ENCODE results near the gene DIAPH3. TPM values are rescaled to one million over a fixed set of nuclear protein-coding genes. Genes with fewer than 3 reads are reported as not detected.
A peak's percentile ranks its signal among the peaks of the same experiment; 100 is the strongest.
"Not testable (repeated sequence)": the region's sequence is repeated elsewhere in the genome, so short reads cannot be mapped to it uniquely, and the experiment has no call there.

The DIAPH3 gene
- polyA plus RNA-seq (2013, experiment 1 of 4): 22.2 TPM
- 20.3 TPM for polyA plus RNA-seq (2013, experiment 2 of 4)
- polyA plus RNA-seq (2013, experiment 3 of 4): 19.3 TPM
- polyA plus RNA-seq (2013, experiment 4 of 4): 18.7 TPM

GRCh38 chr13:60163478-60164233, at the start of gene DIAPH3:
DIAPH3 (minus strand) TSS chr13:60163928; CDS start chr13:60163766, 162 bp downstream.
- 0% methylated on average over 54 of the region's 54 CpGs for WGBS, 2 experiments
- peak within 1 kb of the TSS; percentile 75 for H3K27ac ChIP-seq (ENCODE audit: insufficient read depth, low read depth, low read length, poor library complexity, severe bottlenecking)
- H3K9me3 ChIP-seq (ENCODE audit: control insufficient read depth, low read length): no peaks in the 10 kb centered on the region
- H3K36me3 ChIP-seq (ENCODE audit: control insufficient read depth, insufficient read depth, low read length): no peaks in the 10 kb centered on the region
- H3K27me3 ChIP-seq (ENCODE audit: control insufficient read depth, insufficient read depth, low read length, poor library complexity, severe bottlenecking): no peaks in the 10 kb centered on the region
- peak within 1 kb of the TSS; percentile 83 for H3K4me3 ChIP-seq (ENCODE audit: insufficient read depth, low read depth, low read length)
- H3K4me1 ChIP-seq (ENCODE audit: control insufficient read depth, insufficient read depth, low read length): peaks cover 11% of the 10 kb centered on the region

- Histone ChIP-seq H3K36me3 (ENCODE audit: control insufficient read depth, insufficient read depth, low read length) (no peaks in the 10 kb centered on the region), H3K4me1 (ENCODE audit: control insufficient read depth, insufficient read depth, low read length) (no peaks in the 10 kb centered on the region), H3K27ac (ENCODE audit: insufficient read depth, low read depth, low read length, poor library complexity, severe bottlenecking) (no peak overlapping the region), H3K27me3 (ENCODE audit: control insufficient read depth, insufficient read depth, low read length, poor library complexity, severe bottlenecking) (no peaks in the 10 kb centered on the region), H3K4me3 (ENCODE audit: insufficient read depth, low read depth, low read length) (no peak overlapping the region), H3K9me3 (ENCODE audit: control insufficient read depth, low read length) (no peaks in the 10 kb centered on the region)
- no CpG with 5 or more reads among the region's 1 CpG for WGBS, 2 experiments
Observed at GRCh38 chr13:60213236-60213744, 49.6 kb upstream of the DIAPH3 start.

GRCh38 chr13:60211548-60211947, 47.8 kb upstream of the DIAPH3 start:
- Histone ChIP-seq H3K4me3 (ENCODE audit: insufficient read depth, low read depth, low read length) (no peak overlapping the region), H3K4me1 (ENCODE audit: control insufficient read depth, insufficient read depth, low read length) (no peaks in the 10 kb centered on the region), H3K27me3 (ENCODE audit: control insufficient read depth, insufficient read depth, low read length, poor library complexity, severe bottlenecking) (no peaks in the 10 kb centered on the region), H3K9me3 (ENCODE audit: control insufficient read depth, low read length) (no peaks in the 10 kb centered on the region), H3K36me3 (ENCODE audit: control insufficient read depth, insufficient read depth, low read length) (no peaks in the 10 kb centered on the region), H3K27ac (ENCODE audit: insufficient read depth, low read depth, low read length, poor library complexity, severe bottlenecking) (no peak overlapping the region)
- WGBS, 2 experiments: 86 to 87% methylated on average over 2 of the region's 2 CpGs

GRCh38 chr13:60210510-60211330, 47.0 kb upstream of the DIAPH3 start:
- WGBS, 2 experiments: 86 to 100% methylated on average over 3 of the region's 4 CpGs
- H3K9me3 ChIP-seq (ENCODE audit: control insufficient read depth, low read length): no peaks in the 10 kb centered on the region

GRCh38 chr13:60205499-60205898, 41.8 kb upstream of the DIAPH3 start:
- H3K27ac ChIP-seq (ENCODE audit: insufficient read depth, low read depth, low read length, poor library complexity, severe bottlenecking); H3K27me3 ChIP-seq (ENCODE audit: control insufficient read depth, insufficient read depth, low read length, poor library complexity, severe bottlenecking); H3K9me3 ChIP-seq (ENCODE audit: control insufficient read depth, low read length); H3K36me3 ChIP-seq (ENCODE audit: control insufficient read depth, insufficient read depth, low read length); H3K4me3 ChIP-seq (ENCODE audit: insufficient read depth, low read depth, low read length); H3K4me1 ChIP-seq (ENCODE audit: control insufficient read depth, insufficient read depth, low read length): not testable (repeated sequence)
- WGBS, 2 experiments: 80 to 83% methylated on average over 9 to 10 of the region's 10 CpGs

More at GRCh38 chr13:60210510-60211330, 47.0 kb upstream of the DIAPH3 start:
- no peaks in the 10 kb centered on the region for H3K4me1 ChIP-seq (ENCODE audit: control insufficient read depth, insufficient read depth, low read length)
- no peak overlapping the region for H3K4me3 ChIP-seq (ENCODE audit: insufficient read depth, low read depth, low read length)
- H3K36me3 ChIP-seq (ENCODE audit: control insufficient read depth, insufficient read depth, low read length): no peaks in the 10 kb centered on the region
- no peak overlapping the region for H3K27ac ChIP-seq (ENCODE audit: insufficient read depth, low read depth, low read length, poor library complexity, severe bottlenecking)
- H3K27me3 ChIP-seq (ENCODE audit: control insufficient read depth, insufficient read depth, low read length, poor library complexity, severe bottlenecking): no peaks in the 10 kb centered on the region

- H3K27me3 ChIP-seq (ENCODE audit: control insufficient read depth, insufficient read depth, low read length, poor library complexity, severe bottlenecking): no peaks in the 10 kb centered on the region
- no peaks in the 10 kb centered on the region for H3K4me1 ChIP-seq (ENCODE audit: control insufficient read depth, insufficient read depth, low read length)
- no peaks in the 10 kb centered on the region for H3K36me3 ChIP-seq (ENCODE audit: control insufficient read depth, insufficient read depth, low read length)
- no peak overlapping the region for H3K4me3 ChIP-seq (ENCODE audit: insufficient read depth, low read depth, low read length)
- no peak overlapping the region for H3K27ac ChIP-seq (ENCODE audit: insufficient read depth, low read depth, low read length, poor library complexity, severe bottlenecking)
- no peaks in the 10 kb centered on the region for H3K9me3 ChIP-seq (ENCODE audit: control insufficient read depth, low read length)
Observed at GRCh38 chr13:60201286-60201685, 37.6 kb upstream of the DIAPH3 start.

GRCh38 chr13:60195893-60196292, 32.2 kb upstream of the DIAPH3 start:
- not testable (repeated sequence) for H3K4me1 ChIP-seq (ENCODE audit: control insufficient read depth, insufficient read depth, low read length); H3K36me3 ChIP-seq (ENCODE audit: control insufficient read depth, insufficient read depth, low read length); H3K27me3 ChIP-seq (ENCODE audit: control insufficient read depth, insufficient read depth, low read length, poor library complexity, severe bottlenecking); H3K9me3 ChIP-seq (ENCODE audit: control insufficient read depth, low read length); H3K27ac ChIP-seq (ENCODE audit: insufficient read depth, low read depth, low read length, poor library complexity, severe bottlenecking); H3K4me3 ChIP-seq (ENCODE audit: insufficient read depth, low read depth, low read length)
- WGBS, 2 experiments: 77 to 95% methylated on average over 2 of the region's 2 CpGs

GRCh38 chr13:60182907-60183306, 19.2 kb upstream of the DIAPH3 start:
- H3K27me3 ChIP-seq (ENCODE audit: control insufficient read depth, insufficient read depth, low read length, poor library complexity, severe bottlenecking): no peaks in the 10 kb centered on the region
- 93 to 100% methylated on average over 1 of the region's 1 CpG for WGBS, 2 experiments
- H3K36me3 ChIP-seq (ENCODE audit: control insufficient read depth, insufficient read depth, low read length): no peaks in the 10 kb centered on the region
- no peaks in the 10 kb centered on the region for H3K4me1 ChIP-seq (ENCODE audit: control insufficient read depth, insufficient read depth, low read length)
- H3K4me3 ChIP-seq (ENCODE audit: insufficient read depth, low read depth, low read length): no peak overlapping the region
- no peaks in the 10 kb centered on the region for H3K9me3 ChIP-seq (ENCODE audit: control insufficient read depth, low read length)
- no peak overlapping the region for H3K27ac ChIP-seq (ENCODE audit: insufficient read depth, low read depth, low read length, poor library complexity, severe bottlenecking)

- H3K36me3 ChIP-seq (ENCODE audit: control insufficient read depth, insufficient read depth, low read length): no peaks in the 10 kb centered on the region
- no peaks in the 10 kb centered on the region for H3K27me3 ChIP-seq (ENCODE audit: control insufficient read depth, insufficient read depth, low read length, poor library complexity, severe bottlenecking)
- H3K9me3 ChIP-seq (ENCODE audit: control insufficient read depth, low read length): no peaks in the 10 kb centered on the region
- no peak overlapping the region for H3K27ac ChIP-seq (ENCODE audit: insufficient read depth, low read depth, low read length, poor library complexity, severe bottlenecking)
- 83 to 100% methylated on average over 1 of the region's 1 CpG for WGBS, 2 experiments
- no peak overlapping the region for H3K4me3 ChIP-seq (ENCODE audit: insufficient read depth, low read depth, low read length)
- H3K4me1 ChIP-seq (ENCODE audit: control insufficient read depth, insufficient read depth, low read length): no peaks in the 10 kb centered on the region
Observed at GRCh38 chr13:60178327-60178726, 14.6 kb upstream of the DIAPH3 start.

GRCh38 chr13:60175571-60175970, 11.8 kb upstream of the DIAPH3 start:
- Histone ChIP-seq H3K4me3 (ENCODE audit: insufficient read depth, low read depth, low read length) (no peak overlapping the region), H3K9me3 (ENCODE audit: control insufficient read depth, low read length) (no peaks in the 10 kb centered on the region), H3K4me1 (ENCODE audit: control insufficient read depth, insufficient read depth, low read length) (no peaks in the 10 kb centered on the region), H3K27me3 (ENCODE audit: control insufficient read depth, insufficient read depth, low read length, poor library complexity, severe bottlenecking) (no peaks in the 10 kb centered on the region), H3K27ac (ENCODE audit: insufficient read depth, low read depth, low read length, poor library complexity, severe bottlenecking) (no peak overlapping the region), H3K36me3 (ENCODE audit: control insufficient read depth, insufficient read depth, low read length) (no peaks in the 10 kb centered on the region)
- WGBS, 2 experiments: 91 to 98% methylated on average over 4 to 5 of the region's 5 CpGs

Data from ectodermal cell (in vitro differentiated cells).